ENCODE data around the gene TRIP10. TPM values are rescaled to one million over a fixed set of nuclear protein-coding genes. Genes with fewer than 3 reads are reported as not detected.
A peak's percentile ranks its signal among the peaks of the same experiment; 100 is the strongest.

Gene TRIP10
- total and polyA plus RNA-seq, 2 of the 13 experiments (the other 11 are each of a cell fraction or from before 2014, with no cell fraction given), result 32.5 to 33.2 TPM

DNA sequence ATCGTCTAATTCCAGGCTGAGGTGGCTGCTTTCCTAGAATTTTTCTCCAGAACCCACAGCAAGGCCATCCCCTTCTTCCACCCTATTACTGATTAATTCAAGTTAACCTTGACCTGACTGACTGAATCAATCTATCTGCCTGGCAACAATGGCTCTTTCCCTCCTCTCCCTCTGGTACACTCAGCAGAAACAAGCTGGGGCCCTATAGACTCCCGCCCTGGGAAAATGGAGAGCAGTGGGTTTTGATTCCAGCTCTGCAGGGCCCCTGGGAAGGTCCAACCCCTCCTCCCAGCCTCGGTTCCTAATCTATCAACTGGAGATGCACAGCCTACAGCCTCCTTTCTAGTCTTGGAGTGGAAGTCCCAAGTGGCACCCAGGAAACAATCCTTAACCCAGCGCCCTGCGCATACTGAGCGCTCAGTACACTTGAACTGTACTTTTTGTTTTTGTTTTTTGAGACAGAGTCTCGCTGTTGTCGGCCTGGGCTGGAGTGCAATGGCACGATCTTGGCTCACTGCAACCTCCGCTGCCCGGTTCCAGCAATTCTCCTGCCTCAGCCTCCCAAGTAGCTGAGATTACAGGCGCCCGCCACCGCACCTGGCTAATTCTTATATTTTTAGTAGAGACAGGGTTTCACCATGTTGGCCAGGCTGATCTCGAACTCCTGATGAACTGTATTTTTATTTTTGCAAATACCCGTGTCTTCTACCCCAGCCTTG is 13.8 kb upstream of the TRIP10 start (continued):
- TF ChIP-seq KDM6A (CRISPR knock-in tag; IDR thresholded peaks at IDR 0.05; ENCODE audit: low read depth), result peak; percentile 29; the same call in 1 of the 2 replicates
- 0 out of 2 replicates have a peak, but pooled peaks have one; percentile 33 for TF ChIP-seq ZNF501 (CRISPR knock-in tag; IDR thresholded peaks at IDR 0.05)
- TF ChIP-seq ZNF724P (CRISPR knock-in tag; IDR thresholded peaks at IDR 0.05; ENCODE audit: borderline replicate concordance), result no peak
- TF ChIP-seq, protein P1, sequence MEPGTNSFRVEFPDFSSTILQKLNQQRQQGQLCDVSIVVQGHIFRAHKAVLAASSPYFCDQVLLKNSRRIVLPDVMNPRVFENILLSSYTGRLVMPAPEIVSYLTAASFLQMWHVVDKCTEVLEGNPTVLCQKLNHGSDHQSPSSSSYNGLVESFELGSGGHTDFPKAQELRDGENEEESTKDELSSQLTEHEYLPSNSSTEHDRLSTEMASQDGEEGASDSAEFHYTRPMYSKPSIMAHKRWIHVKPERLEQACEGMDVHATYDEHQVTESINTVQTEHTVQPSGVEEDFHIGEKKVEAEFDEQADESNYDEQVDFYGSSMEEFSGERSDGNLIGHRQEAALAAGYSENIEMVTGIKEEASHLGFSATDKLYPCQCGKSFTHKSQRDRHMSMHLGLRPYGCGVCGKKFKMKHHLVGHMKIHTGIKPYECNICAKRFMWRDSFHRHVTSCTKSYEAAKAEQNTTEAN (CRISPR knock-in tag; conservative IDR thresholded peaks at IDR 0.05), result 0 out of 2 replicates have a peak, but pooled peaks have one; percentile 32
- TF ChIP-seq EHMT2 (IDR thresholded peaks at IDR 0.05; ENCODE audit: borderline replicate concordance, low read depth, low read length), result no peak
- TF ChIP-seq ZNF614 (CRISPR knock-in tag; IDR thresholded peaks at IDR 0.05; ENCODE audit: borderline replicate concordance), result no peak
- TF ChIP-seq ZFP36L1 (CRISPR knock-in tag; IDR thresholded peaks at IDR 0.05), result no peak
- peak; percentile 65; the same call in 1 of the 2 replicates for TF ChIP-seq HDAC2 (CRISPR knock-in tag; IDR thresholded peaks at IDR 0.05)
- peak; percentile 80 for TF ChIP-seq MIXL1 (CRISPR knock-in tag; IDR thresholded peaks at IDR 0.05)
- TF ChIP-seq, protein P2, sequence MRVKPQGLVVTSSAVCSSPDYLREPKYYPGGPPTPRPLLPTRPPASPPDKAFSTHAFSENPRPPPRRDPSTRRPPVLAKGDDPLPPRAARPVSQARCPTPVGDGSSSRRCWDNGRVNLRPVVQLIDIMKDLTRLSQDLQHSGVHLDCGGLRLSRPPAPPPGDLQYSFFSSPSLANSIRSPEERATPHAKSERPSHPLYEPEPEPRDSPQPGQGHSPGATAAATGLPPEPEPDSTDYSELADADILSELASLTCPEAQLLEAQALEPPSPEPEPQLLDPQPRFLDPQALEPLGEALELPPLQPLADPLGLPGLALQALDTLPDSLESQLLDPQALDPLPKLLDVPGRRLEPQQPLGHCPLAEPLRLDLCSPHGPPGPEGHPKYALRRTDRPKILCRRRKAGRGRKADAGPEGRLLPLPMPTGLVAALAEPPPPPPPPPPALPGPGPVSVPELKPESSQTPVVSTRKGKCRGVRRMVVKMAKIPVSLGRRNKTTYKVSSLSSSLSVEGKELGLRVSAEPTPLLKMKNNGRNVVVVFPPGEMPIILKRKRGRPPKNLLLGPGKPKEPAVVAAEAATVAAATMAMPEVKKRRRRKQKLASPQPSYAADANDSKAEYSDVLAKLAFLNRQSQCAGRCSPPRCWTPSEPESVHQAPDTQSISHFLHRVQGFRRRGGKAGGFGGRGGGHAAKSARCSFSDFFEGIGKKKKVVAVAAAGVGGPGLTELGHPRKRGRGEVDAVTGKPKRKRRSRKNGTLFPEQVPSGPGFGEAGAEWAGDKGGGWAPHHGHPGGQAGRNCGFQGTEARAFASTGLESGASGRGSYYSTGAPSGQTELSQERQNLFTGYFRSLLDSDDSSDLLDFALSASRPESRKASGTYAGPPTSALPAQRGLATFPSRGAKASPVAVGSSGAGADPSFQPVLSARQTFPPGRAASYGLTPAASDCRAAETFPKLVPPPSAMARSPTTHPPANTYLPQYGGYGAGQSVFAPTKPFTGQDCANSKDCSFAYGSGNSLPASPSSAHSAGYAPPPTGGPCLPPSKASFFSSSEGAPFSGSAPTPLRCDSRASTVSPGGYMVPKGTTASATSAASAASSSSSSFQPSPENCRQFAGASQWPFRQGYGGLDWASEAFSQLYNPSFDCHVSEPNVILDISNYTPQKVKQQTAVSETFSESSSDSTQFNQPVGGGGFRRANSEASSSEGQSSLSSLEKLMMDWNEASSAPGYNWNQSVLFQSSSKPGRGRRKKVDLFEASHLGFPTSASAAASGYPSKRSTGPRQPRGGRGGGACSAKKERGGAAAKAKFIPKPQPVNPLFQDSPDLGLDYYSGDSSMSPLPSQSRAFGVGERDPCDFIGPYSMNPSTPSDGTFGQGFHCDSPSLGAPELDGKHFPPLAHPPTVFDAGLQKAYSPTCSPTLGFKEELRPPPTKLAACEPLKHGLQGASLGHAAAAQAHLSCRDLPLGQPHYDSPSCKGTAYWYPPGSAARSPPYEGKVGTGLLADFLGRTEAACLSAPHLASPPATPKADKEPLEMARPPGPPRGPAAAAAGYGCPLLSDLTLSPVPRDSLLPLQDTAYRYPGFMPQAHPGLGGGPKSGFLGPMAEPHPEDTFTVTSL (CRISPR knock-in tag; IDR thresholded peaks at IDR 0.05; ENCODE audit: borderline replicate concordance), result 0 out of 2 replicates have a peak, but pooled peaks have one; percentile 43
- no peak for TF ChIP-seq ZNF672 (CRISPR knock-in tag; IDR thresholded peaks at IDR 0.05)
- TF ChIP-seq KAT2B (IDR thresholded peaks at IDR 0.05; ENCODE audit: borderline replicate concordance, low read depth, low read length), result no peak
- TF ChIP-seq RFX5 (IDR thresholded peaks at IDR 0.05; ENCODE audit: low read depth, low read length), result peak; percentile 94
- TF ChIP-seq, protein P3, sequence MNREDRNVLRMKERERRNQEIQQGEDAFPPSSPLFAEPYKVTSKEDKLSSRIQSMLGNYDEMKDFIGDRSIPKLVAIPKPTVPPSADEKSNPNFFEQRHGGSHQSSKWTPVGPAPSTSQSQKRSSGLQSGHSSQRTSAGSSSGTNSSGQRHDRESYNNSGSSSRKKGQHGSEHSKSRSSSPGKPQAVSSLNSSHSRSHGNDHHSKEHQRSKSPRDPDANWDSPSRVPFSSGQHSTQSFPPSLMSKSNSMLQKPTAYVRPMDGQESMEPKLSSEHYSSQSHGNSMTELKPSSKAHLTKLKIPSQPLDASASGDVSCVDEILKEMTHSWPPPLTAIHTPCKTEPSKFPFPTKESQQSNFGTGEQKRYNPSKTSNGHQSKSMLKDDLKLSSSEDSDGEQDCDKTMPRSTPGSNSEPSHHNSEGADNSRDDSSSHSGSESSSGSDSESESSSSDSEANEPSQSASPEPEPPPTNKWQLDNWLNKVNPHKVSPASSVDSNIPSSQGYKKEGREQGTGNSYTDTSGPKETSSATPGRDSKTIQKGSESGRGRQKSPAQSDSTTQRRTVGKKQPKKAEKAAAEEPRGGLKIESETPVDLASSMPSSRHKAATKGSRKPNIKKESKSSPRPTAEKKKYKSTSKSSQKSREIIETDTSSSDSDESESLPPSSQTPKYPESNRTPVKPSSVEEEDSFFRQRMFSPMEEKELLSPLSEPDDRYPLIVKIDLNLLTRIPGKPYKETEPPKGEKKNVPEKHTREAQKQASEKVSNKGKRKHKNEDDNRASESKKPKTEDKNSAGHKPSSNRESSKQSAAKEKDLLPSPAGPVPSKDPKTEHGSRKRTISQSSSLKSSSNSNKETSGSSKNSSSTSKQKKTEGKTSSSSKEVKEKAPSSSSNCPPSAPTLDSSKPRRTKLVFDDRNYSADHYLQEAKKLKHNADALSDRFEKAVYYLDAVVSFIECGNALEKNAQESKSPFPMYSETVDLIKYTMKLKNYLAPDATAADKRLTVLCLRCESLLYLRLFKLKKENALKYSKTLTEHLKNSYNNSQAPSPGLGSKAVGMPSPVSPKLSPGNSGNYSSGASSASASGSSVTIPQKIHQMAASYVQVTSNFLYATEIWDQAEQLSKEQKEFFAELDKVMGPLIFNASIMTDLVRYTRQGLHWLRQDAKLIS (CRISPR knock-in tag; IDR thresholded peaks at IDR 0.05), result 0 out of 2 replicates have a peak, but pooled peaks have one; percentile 46
- TF ChIP-seq RAD21 (CRISPR knock-in tag; IDR thresholded peaks at IDR 0.05), result peak; percentile 46; the same call in 1 of the 2 replicates
- TF ChIP-seq BCL6 (CRISPR knock-in tag; IDR thresholded peaks at IDR 0.05), result peak; percentile 90
- TF ChIP-seq, protein P4, sequence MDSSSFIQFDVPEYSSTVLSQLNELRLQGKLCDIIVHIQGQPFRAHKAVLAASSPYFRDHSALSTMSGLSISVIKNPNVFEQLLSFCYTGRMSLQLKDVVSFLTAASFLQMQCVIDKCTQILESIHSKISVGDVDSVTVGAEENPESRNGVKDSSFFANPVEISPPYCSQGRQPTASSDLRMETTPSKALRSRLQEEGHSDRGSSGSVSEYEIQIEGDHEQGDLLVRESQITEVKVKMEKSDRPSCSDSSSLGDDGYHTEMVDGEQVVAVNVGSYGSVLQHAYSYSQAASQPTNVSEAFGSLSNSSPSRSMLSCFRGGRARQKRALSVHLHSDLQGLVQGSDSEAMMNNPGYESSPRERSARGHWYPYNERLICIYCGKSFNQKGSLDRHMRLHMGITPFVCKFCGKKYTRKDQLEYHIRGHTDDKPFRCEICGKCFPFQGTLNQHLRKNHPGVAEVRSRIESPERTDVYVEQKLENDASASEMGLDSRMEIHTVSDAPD (CRISPR knock-in tag; IDR thresholded peaks at IDR 0.05), result no peak
- TF ChIP-seq NKX3-1 (CRISPR knock-in tag; IDR thresholded peaks at IDR 0.05), result no peak

Data from HepG2 (cell line).